Smooth muscle cell (in vitro differentiated cells): ENCODE data around the gene FZD10. TPM values are rescaled to one million over a fixed set of nuclear protein-coding genes. Genes with fewer than 3 reads are reported as not detected.

Experiments used
- DNase-seq: peaks from one replicate; lab custom pipeline; 2025; ENCODE audit not compliant: unreplicated experiment; lab: John Stamatoyannopoulos, UW
- H2AFZ ChIP-seq: fragments of 200-600 bp; sonication (generic); 2 replicates; pipeline ENCODE4 v1.6.0; 2016; ENCODE audit warnings: antibody characterized with exemption, low read depth, mild to moderate bottlenecking
- H3F3A ChIP-seq: fragments of 200-600 bp; sonication (generic); 2 replicates; pipeline ENCODE4 v1.6.0; 2017; ENCODE audit warnings: antibody characterized with exemption, low read depth
- H3K27ac ChIP-seq: fragments of 200-600 bp; sonication (generic); 2 replicates; pipeline ENCODE4 v1.5.1; 2016; ENCODE audit warnings: low read depth, mild to moderate bottlenecking
- H3K27me3 ChIP-seq: fragments of 200-600 bp; sonication (generic); 2 replicates; pipeline ENCODE4 v1.6.1; 2016; ENCODE audit warnings: low read depth, mild to moderate bottlenecking
- H3K36me3 ChIP-seq: fragments of 200-600 bp; sonication (generic); 2 replicates; pipeline ENCODE4 v1.5.1; 2016; ENCODE audit warnings: low read depth
- H3K4me1 ChIP-seq: fragments of 200-600 bp; sonication (generic); 2 replicates; pipeline ENCODE4 v1.5.1; 2016; ENCODE audit warnings: low read depth
- H3K4me2 ChIP-seq: fragments of 200-600 bp; sonication (generic); 2 replicates; pipeline ENCODE4 v1.6.0; 2016; ENCODE audit warnings: mild to moderate bottlenecking
- H3K4me3 ChIP-seq: fragments of 200-600 bp; sonication (generic); 2 replicates; pipeline ENCODE4 v1.5.1; 2016; ENCODE audit warnings: mild to moderate bottlenecking
- H3K79me2 ChIP-seq: fragments of 200-600 bp; sonication (generic); 2 replicates; pipeline ENCODE4 v1.6.0; 2016; ENCODE audit warnings: low read depth, mild to moderate bottlenecking
- H3K9ac ChIP-seq: fragments of 200-600 bp; sonication (generic); 2 replicates; pipeline ENCODE4 v1.6.0; 2016; ENCODE audit warnings: low read depth
- H3K9me3 ChIP-seq: fragments of 200-600 bp; sonication (generic); replicated peaks from 2 replicates; pipeline ENCODE4 v1.5.1; 2016; ENCODE audit warnings: low read depth
- H4K20me1 ChIP-seq: fragments of 200-600 bp; sonication (generic); 2 replicates; pipeline ENCODE4 v1.6.0; 2016; ENCODE audit warnings: low read depth
- CTCF ChIP-seq: fragments of 200-600 bp; sonication (generic); IDR thresholded peaks from 2 replicates; pipeline ENCODE4 v1.5.1; 2017; ENCODE audit warnings: borderline replicate concordance, mild to moderate bottlenecking, antibody characterized with exemption; ENCODE audit not compliant: insufficient read depth, poor library complexity, severe bottlenecking
- WGBS: methylation state at CpG from one replicate; pipeline ENCODE4 v1.1.7; 2016; ENCODE audit warnings: low lambda C conversion rate; 5-methylcytosine and 5-hydroxymethylcytosine counted together
- polyA plus RNA-seq: library from polyadenylated mRNA; unstranded; fragments of >200 nt; fragmentation: Nextera tagmentation; extraction: Ambion mirVana; gene quantifications from 2 replicates; pipeline ENCODE4 v1.2.1, GENCODE V29; 2016
- total RNA-seq: library from RNA; depleted of rRNA; stranded (reverse); fragments of >200 nt; gene quantifications from 2 replicates; pipeline ENCODE4 v1.2.3, GENCODE V29; 2014

Gene FZD10
- total and polyA plus RNA-seq, 2 experiments from 2014 or later = 1.7 to 1.9 TPM

DNA sequence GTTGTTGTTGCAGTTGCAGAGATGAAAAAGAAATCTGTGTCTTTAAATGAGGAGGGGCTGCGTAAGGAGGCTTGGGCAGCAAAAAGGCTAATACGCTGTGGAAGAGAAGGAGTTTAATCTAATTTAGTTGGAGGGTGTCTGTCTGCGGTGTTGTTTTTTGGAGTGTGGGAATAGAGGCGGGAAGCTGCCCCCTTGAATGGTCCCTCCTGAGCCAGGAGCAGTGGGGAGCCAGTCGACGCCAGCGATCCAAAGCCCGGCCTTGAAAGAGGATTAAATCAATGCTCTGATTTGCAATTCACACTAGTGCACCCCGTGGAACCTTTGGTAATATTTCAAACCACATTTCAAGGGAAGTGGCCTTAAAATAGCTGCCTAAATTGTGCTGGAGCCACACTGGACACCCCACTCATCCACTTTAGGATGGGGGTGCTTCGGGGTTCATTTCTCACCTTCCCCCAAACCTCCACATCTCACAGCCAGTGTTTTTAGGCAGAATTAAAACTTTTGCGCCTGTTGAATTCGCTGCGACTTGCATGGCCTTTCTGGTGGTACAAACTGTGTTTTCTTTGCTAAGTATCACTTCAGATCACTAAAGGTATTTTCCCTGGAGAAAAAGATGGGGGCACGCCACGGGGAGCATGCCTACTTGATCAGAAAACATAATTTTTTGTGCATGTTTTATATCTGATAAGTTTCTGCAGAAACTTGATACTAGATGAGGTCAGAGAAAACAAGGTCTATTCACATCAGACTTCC, 4.1 kb upstream of the FZD10 start:
- H3K79me2 ChIP-seq = no peaks in the 10 kb centered on the region
- no peak overlapping the region for H2AFZ ChIP-seq
- no peak overlapping the region for H3K4me3 ChIP-seq
- no peak overlapping the region for H3K27ac ChIP-seq
- H3K4me1 ChIP-seq = no peaks in the 10 kb centered on the region
- H3K9ac ChIP-seq = no peak overlapping the region
- no peaks in the 10 kb centered on the region for H3F3A ChIP-seq
- no peaks in the 10 kb centered on the region for H3K36me3 ChIP-seq
- WGBS = 18% methylated on average over 15 of the region's 15 CpGs
- peaks cover 74% of the 10 kb centered on the region for H3K27me3 ChIP-seq
- H3K9me3 ChIP-seq = no peaks in the 10 kb centered on the region
- no peak for DNase-seq
- no peak overlapping the region for H3K4me2 ChIP-seq
- TF ChIP-seq CTCF = no peak
- H4K20me1 ChIP-seq = no peaks in the 10 kb centered on the region

DNA sequence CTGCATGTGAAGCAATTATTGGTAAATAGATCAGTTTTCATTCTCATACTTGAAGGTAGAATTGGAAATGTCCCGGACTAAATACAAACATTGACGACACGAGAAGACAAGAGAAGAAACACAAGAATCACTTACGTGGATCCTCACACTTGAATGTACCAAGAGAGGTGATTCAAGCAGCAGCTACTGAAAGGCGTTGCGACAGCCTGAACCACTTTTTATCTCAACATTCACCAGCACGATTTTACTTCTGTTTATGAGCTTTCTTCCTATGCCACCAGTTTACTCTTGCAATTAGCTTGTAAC, 3.6 kb upstream of the FZD10 start:
- no peaks in the 10 kb centered on the region for H3K36me3 ChIP-seq
- no peak for TF ChIP-seq CTCF
- no peaks in the 10 kb centered on the region for H3F3A ChIP-seq
- H3K4me1 ChIP-seq = no peaks in the 10 kb centered on the region
- H3K9ac ChIP-seq = no peak overlapping the region
- H3K4me2 ChIP-seq = no peak overlapping the region
- no peak overlapping the region for H3K27ac ChIP-seq
- H3K9me3 ChIP-seq = no peaks in the 10 kb centered on the region
- no peaks in the 10 kb centered on the region for H4K20me1 ChIP-seq
- no peak overlapping the region for H2AFZ ChIP-seq
- peaks cover 79% of the 10 kb centered on the region for H3K27me3 ChIP-seq
- no peak overlapping the region for H3K4me3 ChIP-seq
- H3K79me2 ChIP-seq = no peaks in the 10 kb centered on the region
- no peak for DNase-seq
- WGBS = 6% methylated on average over 7 of the region's 7 CpGs

DNA sequence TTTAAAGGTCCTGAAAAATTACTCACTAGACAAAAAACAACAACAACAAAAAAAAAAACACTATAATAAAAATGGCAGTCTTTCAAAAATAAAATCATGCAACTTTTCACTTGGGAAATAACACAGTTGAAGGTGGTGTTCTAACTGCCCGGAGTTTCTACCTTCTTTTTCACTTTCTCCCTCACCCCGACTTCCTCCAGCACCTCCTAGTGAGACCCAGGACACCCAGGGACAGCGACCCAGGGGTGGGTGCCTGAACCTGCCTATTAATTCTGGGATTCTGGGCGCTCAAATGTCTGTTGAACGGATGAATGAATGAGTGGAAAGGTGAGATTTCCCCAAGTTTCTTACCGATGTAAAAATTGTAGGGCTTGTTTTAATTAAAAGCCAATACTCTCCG, 2.0 kb upstream of the FZD10 start:
- no peak overlapping the region for H3K4me3 ChIP-seq
- no peaks in the 10 kb centered on the region for H3F3A ChIP-seq
- H4K20me1 ChIP-seq = no peaks in the 10 kb centered on the region
- no peak overlapping the region for H3K4me2 ChIP-seq
- H2AFZ ChIP-seq = no peak overlapping the region
- no peak overlapping the region for H3K9ac ChIP-seq
- peaks cover 92% of the 10 kb centered on the region for H3K27me3 ChIP-seq
- no peaks in the 10 kb centered on the region for H3K36me3 ChIP-seq
- no peak for TF ChIP-seq CTCF
- 4% methylated on average over 7 of the region's 7 CpGs for WGBS
- DNase-seq = no peak
- peaks cover 5% of the 10 kb centered on the region for H3K4me1 ChIP-seq
- H3K9me3 ChIP-seq = no peaks in the 10 kb centered on the region
- H3K27ac ChIP-seq = no peak overlapping the region
- no peaks in the 10 kb centered on the region for H3K79me2 ChIP-seq

DNA sequence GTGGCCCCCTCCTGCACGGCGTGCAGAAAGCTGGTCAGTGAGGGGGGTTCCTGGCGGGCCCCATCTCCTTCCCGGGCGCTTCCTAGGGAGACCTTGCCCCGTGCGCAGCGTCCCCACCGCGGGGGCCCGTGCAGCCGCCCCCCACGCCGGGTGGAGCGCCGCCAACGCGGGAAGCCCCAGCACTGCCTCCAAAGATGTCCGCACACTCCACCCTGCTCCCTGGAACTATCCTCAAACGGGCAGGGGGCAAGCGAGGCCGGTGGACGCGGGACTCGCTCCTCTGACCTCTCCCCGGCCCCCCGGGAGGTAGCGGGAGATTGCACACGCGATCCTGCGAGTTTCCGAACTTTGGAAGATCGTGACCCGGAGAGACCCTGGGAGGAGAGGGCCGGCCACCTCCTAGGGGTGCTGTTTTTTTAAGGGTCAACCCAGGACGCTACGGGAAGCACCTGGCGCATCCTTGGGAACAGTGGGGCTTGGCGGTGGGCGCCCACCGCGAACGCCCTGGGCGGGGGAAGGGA, 1.5 kb upstream of the FZD10 start:
- Histone ChIP-seq H3K4me1 (peaks cover 8% of the 10 kb centered on the region), H3K9ac (no peak overlapping the region), H3K79me2 (no peaks in the 10 kb centered on the region), H3K4me3 (no peak overlapping the region), H3F3A (no peaks in the 10 kb centered on the region), H2AFZ (no peak overlapping the region), H3K27ac (no peak overlapping the region), H3K27me3 (peaks cover 93% of the 10 kb centered on the region), H3K4me2 (peak overlapping the region; percentile 94), H4K20me1 (no peaks in the 10 kb centered on the region), H3K36me3 (no peaks in the 10 kb centered on the region), H3K9me3 (no peaks in the 10 kb centered on the region)
- 2% methylated on average over 33 of the region's 44 CpGs for WGBS
- no peak for TF ChIP-seq CTCF
- DNase-seq = no peak
